GM12872 (cell line): ENCODE measurements around the gene PPTC7.

Experiments used
- TF ChIP-seq, protein P1 (sequence below): IDR thresholded peaks from 3 replicates; pipeline ENCODE4 v1.5.1; 2011; ENCODE audit warnings: low read depth, mild to moderate bottlenecking, low read length, moderate library complexity; ENCODE audit not compliant: insufficient read depth

Gene PPTC7

DNA sequence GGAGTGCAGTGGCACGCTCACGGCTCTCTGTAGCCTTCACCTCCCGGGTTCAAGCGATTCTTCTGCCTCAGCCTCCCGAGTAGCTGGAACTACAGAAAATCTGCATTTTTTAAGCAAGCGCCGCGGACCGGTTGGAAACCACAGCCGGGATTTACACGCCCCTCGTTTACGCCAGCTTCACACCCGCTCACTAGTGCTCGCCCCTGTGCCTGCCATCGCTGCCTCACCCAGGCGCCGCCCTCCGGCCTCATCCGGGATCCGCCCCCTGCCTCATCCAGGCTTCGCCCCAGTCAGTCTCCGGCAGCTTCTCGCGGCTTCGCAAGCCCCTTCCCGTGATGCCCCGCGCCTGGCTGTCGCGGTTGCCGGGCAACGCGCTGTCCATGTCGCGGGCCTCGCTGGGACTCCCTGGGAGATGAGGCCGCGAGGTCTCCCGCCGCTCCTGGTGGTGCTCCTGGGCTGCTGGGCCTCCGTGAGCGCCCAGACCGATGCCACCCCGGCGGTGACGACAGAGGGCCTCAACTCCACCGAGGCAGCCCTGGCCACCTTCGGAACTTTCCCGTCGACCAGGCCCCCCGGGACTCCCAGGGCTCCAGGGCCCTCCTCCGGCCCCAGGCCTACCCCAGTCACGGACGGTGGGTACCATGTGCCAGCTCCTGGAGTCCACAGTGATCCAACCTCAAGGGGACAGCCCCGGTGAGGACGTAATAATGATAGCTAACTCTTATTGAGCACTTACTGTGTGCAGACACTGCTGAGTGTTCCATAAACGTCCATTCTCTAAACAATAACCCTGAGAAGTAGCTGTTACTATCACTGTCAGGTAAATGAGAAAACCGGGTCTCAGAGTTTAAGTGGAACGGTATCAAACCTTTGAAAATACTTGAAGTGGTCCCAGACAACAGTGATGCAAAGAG lies 30.9 kb upstream of the PPTC7 start, which contains the start of gene TCTN1:
Gene TCTN1, plus strand, starts transcription at position 359 of the 914 bp plus-strand sequence. Its CDS starts 54 bp downstream, at position 413.
- TF ChIP-seq, protein P1, sequence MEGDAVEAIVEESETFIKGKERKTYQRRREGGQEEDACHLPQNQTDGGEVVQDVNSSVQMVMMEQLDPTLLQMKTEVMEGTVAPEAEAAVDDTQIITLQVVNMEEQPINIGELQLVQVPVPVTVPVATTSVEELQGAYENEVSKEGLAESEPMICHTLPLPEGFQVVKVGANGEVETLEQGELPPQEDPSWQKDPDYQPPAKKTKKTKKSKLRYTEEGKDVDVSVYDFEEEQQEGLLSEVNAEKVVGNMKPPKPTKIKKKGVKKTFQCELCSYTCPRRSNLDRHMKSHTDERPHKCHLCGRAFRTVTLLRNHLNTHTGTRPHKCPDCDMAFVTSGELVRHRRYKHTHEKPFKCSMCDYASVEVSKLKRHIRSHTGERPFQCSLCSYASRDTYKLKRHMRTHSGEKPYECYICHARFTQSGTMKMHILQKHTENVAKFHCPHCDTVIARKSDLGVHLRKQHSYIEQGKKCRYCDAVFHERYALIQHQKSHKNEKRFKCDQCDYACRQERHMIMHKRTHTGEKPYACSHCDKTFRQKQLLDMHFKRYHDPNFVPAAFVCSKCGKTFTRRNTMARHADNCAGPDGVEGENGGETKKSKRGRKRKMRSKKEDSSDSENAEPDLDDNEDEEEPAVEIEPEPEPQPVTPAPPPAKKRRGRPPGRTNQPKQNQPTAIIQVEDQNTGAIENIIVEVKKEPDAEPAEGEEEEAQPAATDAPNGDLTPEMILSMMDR, result no peak

DNA sequence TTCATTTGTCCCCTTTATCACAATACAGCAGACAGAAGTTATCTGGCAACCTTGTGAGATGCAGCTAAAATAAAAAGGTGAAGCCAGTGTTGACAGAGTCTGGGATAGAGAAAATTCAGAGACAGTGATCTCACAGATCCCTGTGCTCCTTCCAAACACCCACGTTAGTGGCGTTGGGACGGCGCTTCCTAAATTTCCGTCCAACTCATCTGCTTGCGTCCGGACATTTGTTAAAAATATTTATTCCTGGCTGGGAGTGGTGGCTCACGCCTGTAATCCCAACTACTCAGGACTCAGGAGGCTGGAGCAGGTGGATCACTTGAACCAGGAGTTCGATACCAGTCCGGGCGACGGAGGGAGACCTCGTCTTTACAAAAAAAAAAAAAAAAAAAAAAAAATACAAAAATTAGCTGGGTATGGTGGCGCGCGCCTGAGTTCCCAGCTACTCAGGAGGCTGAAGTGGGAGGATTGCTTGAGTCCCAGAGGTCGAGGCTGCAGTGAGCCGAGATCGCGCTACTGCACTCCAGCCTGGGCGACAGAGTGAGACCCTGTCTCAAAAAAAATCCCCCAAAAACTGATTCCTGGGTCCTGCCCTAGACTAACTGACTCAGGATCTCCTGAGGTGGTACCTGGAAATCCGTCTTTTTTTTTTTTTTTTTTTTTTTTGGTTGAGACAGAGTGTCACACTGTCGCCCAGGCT lies 30.1 kb upstream of the PPTC7 start:
- TF ChIP-seq, protein P1, result no peak

DNA sequence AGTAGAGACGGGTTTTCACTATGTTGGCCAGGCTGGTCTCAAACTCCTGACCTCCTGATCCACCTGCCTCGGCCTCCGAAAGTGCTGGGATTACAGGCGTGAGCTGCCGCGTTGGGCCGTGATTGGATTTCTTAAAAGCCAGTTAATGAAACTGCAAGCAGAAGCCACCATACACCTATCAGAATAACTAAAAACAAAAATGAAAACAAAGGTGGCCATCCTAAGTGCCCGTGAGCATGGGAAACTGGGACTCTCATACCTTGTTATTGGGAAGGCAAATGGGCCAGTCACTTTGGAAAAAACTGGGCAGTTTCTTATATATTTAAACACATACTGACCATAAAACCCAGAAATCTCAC lies 23.1 kb upstream of the PPTC7 start:
- TF ChIP-seq, protein P1, result no peak

DNA sequence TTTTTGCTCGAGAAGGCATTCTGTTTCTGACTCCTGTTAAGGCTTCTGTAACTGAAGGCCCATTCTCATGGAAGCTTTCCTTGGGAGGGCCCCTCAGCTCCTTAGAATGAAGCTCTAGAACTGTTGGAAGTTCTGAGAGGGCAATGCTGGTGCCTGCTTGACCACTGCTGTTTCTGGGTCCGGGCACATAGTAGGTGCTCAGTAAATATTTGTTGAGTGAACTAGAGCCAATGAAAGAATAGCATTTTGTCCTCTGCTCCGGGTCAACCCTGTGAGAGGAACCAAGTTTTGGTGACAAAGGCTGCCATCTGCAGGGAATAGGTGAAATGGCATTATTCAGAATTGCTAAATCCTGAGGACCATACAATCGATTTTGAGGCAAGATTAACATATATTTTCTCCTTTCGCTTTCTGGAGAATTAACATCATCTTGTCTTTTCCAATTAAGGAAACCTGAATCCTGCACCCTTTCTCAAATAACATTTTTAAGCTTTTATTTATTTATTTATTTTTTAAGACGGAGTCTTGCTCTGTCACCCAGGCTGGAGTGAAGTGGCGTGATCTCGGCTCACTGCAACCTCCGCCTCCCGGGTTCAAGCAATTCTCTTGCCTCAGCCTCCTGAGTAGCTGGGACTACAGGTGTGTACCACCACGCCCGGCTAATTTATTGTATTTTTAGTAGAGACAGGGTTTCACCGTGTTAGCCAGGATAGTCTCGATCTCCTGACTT lies 19.1 kb upstream of the PPTC7 start:
- TF ChIP-seq, protein P1, result peak; percentile 74

DNA sequence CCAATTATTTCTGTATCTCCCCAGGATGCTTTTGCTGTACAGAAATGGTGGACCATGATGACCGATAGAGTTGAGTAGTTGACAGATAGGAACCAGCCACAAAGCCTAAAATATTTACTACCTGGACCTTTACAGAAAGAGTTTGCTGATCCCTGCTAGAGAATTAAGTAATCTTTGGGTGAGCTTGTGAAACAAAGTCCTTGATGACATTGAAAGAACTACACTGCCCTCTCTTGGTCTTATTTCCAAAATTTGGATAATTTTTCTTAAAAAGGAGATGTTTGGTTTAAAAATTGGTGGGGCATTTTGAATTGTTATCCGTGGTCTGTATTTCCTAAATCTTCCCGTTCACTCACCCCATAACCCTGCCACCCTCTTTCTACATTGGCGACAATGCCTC lies 17.1 kb upstream of the PPTC7 start:
- TF ChIP-seq, protein P1, result peak; percentile 32; the same call in 1 of the 3 replicates

DNA sequence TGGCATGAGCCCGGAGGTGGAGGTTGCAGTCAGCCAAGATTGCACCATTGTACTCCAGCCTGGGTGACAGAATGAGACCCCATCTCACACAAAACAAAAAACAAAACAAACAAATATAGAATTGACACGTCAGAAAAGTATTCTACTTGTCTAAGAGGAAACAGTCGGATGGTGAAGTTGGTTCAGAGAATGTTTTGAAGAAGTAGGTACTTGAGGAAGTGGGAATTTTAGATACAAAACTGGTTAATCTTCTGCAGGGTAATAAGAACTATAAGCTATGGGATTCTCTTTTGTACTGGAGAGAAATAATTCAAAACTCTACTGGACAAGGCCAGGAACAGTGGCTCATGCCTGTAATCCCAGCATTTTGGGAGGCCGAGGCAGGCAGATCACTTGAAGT lies 16.2 kb upstream of the PPTC7 start:
- TF ChIP-seq, protein P1, result no peak

DNA sequence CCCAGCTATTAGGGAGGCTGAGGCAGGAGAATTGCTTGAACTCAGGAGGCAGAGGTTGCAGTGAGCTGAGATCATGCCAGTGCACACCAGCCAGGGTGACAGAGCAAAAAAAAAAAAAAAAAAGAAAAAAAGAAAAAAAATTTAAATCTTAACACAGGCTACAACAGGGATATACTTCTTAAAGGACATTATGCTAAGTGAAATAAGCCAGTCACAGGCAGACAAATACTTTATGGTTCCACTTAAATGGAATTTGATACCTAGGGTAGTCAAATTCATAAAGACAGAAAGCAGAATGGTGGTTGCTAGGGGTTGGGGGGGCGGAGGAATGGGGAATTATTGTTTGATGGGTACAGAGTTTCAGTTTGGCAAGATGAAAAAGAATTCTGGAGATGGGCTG lies 14.8 kb upstream of the PPTC7 start:
- TF ChIP-seq, protein P1, result no peak
